Activated CD4-positive, CD25-positive, alpha-beta regulatory T cell treated with anti-CD3 and anti-CD28 coated beads, Interleukin-2, amount 50 U/mL, for 24 hours (primary cell): ENCODE measurements around the gene AUTS2.
"Not testable (repeated sequence)": the region's sequence is repeated elsewhere in the genome, so short reads cannot be mapped to it uniquely, and the experiment has no call there.

Source experiments
- ATAC-seq, 2 donors: fragments of 150-1000 bp; cut with Tn5 transposase; one replicate each; pipeline ENCODE4 v1.10.0; 2021; ENCODE audit warnings: mild to moderate bottlenecking in 1 of 2, moderate library complexity in 1 of 2

Gene AUTS2

DNA sequence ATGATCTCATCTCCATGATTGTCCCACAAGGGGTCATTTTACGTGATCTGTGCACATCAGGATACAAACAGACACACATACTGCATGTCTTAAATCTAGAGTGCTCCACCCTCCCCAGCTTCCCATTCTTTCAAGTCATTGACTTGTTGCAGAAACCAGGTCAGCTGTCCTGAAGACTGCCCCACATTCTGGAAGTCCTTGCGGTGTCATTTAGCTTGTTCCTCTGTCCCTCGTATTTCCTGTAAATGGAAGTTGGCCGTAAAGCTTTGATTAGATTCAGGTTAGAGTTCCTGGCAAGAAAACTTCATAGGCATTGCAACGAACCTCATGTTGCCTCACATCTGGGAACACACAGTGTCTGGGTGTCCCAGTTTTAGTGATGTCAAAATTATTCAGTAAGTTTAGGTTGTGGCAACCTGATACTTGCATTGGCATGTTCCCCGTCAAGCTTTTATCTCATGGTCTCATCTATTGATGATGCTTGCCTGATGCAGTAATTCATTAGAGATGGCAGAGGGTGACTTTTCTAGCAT is 1116.3 kb downstream of the AUTS2 start:
- no peak for ATAC-seq

DNA sequence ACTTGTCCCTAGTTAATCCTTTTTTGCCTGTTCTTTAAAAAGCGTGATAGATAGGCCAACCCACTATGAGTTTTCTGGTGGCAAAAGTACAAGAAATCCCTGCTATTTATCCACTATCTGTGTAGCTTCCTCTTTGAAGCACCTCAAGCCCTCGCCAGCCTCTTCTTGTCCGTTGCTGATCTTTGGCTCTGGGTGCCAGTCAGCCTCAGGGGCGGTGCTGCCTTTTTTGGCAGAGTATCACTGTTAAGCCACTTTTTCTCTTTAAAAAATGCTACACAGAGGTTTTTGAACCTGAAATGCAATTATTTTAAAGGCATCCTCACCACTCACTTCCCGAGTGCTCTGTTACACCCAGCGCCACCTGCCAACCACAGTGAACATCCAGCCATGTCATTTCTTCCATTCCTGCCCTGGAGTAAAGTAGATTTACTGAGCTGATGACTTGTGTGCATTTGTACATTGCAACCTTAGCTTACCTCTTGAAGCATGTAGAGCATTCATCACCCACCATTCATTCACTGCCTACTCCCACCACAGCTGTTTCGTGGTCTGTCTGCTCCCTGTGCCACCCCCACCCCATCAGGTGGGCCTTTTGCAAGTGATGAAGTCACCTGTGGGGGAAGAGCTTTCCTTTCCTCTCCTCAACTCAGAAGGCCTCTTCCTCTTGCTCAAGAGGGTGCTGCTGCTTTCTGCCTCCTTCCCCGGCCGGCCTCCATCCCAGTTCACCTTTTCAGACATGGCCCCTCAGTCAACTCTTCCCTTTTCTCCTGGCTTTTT is 1119.5 kb downstream of the AUTS2 start:
- ATAC-seq = no peak

DNA sequence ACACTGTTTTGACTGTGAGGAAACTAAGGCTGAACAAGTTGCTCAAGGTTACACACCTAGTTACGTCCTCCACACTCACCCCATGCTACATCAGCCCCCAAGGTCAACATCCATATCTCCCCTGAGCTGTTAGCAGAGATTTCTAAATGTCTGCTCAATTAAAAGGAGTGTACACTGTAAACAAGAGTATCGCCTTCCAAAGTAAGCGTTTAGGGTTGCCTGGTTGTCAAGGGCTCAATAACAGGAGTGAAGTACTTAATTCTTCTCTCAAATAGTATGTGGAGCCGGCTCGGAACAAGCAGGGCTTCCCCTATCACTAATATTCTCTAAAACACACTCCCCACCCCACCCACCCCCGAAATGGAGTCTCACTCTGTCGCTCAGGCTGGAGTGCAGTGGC is 1120.8 kb downstream of the AUTS2 start:
- ATAC-seq = no peak

DNA sequence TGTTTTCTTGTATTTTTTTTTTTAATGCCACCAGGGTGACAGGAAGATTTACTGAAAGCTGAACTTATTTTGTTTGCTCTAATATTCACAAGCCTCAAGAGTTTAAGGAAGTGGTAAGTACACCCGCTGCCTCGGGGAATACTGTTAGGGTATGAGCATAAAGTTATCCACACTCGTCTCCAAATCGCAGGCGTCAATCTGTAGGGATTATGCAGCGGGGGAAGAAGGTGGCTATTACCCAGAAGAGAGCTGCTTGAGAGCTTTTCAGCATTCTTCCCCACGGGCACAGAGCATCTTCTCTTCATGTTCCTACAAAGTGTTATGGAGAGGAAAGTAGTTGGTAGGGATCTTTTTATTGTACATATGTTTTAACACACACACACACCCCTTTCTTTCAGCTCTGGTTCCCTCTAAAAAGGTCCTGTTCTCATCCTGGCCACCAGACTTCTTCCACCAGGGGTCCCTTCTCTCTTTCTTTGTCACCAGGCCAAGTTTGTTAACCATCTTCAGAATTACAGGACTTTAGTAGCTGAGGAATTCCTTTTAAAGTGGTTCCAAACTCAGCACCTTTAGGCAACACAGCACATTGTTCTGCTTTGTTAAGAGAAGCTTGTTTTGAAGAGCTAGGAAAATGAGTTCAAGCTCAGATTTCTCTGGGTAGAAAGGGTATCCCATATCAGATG is 1122.1 kb downstream of the AUTS2 start:
- no peak for ATAC-seq

DNA sequence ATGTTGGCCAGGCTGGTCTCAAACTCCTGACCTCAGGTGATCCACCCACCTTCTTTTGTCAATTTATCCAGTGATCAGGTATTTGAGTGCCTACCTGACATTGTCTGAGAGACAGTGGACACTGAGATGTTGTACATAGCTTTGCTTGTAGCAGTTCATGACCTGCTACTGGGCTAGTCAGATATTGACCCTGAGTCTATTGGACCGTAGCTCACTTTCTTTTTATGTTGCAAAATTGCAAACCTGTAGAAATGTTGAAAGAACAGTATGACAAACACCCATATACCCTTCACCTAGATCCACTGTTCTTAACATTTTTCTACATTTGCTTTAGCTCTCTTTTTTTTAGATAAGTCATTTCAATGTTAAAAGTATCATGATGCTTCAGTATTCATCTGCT is 1123.2 kb downstream of the AUTS2 start:
- no peak for ATAC-seq

DNA sequence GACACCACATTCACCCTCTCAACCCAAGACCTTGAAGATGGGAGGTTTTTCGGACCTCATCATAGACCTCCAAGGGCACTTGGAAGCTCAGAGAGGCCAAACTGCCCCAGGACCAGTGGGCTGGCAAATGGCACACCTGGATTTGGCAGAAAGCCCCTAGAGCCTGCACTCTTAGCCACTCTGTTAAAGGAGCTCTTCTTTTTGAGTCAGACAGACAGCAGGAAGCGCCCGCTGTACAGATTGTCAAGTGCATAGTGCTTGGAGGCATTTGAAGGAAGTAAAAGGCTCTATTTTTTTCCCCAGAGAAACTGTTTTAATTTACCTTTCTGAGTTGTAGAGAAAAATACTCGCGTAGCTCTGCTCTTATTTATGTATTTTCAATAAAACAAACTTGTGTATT is 1125.1 kb downstream of the AUTS2 start:
- no peak for ATAC-seq

DNA sequence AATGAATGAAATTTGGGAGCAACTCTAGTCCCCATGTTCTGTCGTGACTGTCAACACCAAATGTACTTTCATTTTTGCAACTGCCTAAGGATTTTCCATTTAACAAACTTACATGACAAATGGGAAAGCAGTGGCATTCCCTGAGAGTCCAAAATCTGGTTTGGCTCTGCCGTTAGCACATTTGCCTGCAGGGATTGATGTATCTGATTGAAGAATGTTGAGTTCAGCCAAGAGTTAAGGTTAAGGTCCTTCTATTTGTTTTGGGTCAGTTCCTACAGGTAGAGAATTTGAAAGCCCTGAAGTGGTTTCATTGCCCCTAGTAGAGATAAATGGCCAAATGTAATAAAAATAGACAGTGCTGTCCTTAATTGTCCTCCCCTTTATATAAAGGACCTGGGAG is 1127.2 kb downstream of the AUTS2 start:
- ATAC-seq = no peak

DNA sequence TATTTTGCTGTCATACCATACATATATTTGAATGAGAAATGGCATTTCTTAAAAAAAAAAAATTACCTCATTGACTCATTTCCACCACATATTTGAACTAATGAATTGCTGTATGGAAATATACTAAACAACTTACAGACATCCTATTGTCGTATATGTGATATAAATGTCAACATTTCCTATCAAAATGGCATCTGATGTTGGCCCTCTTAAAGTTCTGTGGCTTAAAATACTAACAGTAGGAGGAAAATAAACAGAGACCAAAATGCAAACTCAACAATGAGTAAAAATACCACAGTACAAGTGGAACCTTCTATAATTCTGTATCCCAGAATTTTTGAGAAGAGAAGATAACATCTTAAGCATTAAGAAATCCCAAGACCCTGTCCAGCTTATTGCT is 1128.0 kb downstream of the AUTS2 start:
- no peak for ATAC-seq

DNA sequence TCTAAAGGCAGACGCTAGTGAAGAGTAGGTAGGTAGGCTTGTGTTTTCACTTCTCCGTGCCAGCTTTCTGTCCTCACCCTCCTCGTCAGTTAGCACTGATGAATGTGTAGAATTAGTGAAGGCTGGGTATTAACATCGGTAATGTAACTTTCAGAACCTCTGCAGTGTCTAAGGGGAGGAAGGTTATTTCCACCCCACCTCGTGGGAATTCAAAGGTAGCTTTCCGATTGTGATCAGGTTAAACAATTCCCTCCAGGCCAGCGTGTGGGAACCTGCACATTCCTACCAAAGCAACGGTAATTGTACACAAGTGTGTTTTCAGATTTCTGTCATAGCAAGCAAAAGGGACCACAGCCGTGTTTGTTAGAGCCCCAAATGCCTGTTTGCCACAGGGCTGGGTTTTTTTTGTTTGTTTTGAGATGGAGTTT is 1128.7 kb downstream of the AUTS2 start:
- no peak for ATAC-seq

DNA sequence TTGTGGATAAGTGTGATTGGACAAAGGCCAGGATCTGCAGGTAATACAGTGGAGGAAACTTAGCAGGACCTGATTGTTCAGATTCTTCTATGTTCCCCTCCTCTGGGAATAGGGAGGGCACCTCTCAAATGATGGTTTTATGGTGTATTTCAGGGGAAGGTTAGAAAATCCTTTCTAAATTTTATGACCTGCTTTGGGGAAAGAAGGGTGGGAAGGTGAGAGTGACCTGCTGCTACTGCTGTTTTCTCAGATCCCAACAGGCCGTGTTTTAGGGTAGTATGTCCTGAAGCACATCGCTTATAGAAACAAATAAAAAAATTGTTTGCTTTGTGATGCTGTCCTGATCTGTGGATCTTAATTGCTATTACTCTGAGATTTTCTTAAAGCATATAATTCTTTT is 1129.6 kb downstream of the AUTS2 start:
- no peak for ATAC-seq

DNA sequence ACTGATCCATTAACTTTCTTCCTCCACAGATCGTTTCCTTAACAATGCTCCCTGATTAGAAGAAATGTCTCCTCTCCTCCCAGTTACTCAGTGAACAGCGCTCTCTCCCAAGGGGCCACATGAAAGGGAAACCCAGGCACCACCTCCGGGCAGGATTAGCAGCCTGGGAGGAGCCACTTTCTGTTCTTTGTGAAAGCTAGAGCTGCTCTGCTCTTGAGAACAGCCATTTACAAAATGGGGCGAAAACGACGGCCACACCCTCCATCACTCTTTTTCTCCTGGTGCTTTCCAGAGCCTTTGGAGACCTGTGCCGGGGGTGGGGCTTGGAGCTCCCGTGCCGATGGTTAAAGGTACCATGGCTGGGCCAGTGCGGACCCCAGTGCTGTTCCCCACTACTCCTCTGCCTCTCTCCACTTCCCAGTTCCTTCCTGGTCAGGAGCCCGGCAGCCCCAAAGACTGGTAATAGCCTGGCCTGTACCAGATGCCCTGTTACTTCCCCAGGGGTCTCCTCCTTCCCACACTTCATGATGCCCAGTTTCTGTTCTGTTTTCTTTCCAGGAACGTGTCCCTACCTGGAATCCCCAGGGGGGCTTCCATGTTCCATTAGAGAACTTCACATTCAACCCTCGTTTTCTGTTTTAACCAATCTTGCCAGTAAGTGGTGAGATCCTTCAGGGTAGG is 1130.7 kb downstream of the AUTS2 start:
- peak in 1 of 2 donors; percentile 17 for ATAC-seq

DNA sequence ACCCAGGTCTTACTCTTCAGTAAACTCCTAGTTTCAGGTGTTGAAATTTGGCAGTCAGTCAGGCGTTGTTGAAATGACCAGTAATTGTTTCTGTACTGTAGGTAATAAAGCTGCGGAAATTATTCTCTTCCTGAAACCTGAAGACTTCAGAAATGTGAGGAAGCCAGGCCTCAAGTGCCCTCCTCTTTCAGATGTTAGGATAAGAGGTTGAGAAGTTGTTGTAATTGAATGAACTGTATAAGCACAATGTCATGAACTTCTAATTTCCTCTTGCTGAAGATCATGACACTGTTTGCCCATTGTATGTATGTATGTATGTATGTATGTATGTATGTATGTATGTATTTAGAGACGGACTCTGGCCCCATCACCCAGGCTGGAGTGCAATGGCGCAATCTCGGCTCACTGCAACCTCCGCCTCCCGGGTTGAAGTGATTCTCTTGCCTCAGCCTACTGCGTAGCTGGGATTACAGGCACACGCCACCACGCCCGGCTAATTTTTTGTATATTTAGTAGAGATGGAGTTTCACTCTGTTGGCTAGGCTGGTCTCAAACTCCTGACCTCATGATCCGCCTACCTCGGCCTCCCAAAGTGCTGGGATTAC is 1131.4 kb downstream of the AUTS2 start:
- ATAC-seq = not testable (repeated sequence)

DNA sequence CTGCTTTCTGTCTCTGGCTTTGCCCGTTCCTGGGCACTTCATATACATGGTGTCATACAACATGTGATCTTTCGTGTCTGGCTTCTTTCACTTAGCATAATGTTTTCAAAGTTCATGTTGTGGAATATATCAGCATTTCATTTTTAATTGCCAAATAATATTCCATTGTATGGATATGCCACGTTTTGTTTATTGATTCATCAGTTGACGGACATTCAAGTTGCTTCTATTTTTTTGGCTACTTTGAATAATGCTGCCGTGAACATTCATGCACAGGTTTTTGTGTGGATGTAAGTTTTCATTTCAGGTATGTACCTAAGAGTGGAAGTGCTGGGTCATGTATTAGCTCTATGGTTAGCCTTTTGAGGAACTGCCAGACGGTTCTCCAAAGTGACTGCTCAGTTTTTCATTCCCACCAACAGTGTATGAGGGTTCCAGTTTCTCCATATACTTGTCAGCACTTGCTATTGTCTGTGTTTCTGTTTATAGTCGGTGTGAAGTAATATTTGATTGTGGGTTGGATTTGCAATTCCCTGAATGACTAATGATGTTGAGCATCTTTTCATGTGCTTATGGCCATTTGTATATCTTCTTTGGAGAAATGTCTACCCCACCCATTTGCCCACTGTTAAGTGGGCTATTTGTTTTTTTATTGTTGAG is 1132.3 kb downstream of the AUTS2 start:
- no peak for ATAC-seq

DNA sequence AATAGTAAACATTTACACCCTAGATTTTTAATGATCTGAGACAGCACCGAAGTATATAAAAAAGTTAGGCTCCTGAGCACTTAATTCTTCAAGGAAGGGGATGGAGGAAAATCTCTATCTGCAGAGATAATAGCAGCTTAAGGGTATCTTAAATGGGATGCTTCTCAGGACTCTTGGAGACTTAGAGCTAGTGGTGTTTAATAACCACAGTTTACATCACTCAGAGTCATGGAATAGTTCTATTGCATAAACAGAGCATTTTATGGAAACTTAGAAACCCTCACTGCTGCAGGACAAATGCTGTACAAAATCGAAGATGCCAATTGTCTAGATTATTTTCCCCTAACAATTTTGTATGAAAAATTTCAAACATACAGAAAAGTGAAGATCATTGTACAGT is 1134.8 kb downstream of the AUTS2 start:
- no peak for ATAC-seq

DNA sequence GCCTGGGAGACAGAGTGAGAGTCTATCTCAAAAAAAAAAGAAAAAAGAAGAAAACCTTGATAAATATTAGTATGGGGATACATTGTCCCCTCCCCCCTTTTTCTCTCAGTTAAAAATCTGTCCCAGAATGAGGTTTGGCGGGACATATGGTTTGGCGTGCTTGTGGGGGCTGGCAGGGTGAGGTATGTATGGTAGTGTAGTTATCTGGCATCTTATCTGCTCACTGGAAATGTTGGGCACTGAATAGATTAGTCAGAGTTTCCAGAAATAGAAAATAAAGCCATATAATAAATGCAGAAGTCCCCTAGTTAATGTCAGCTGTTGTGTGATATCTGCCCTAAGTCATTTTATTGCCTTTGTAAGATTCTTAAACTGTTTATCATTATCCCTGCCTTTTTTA is 1136.1 kb downstream of the AUTS2 start:
- no peak for ATAC-seq

DNA sequence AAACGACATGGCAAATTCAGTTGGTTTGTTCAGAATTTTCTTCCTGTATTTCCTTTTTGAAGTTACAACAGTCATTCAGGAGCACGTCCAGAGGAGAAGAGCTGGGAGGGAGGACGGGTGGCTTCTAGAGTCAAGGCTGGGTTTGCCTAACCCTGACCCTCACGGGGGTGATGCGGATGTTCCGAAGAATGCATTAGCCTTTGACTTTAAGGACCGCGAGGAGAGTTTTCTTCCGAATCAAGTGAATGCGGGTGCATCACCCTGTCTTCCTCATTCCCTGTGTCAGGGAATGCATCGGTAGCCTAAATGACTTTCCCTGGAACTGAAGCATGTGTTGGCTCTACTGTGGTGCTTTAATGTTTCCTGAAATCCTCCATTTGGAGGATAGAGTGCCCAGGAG is 1137.0 kb downstream of the AUTS2 start:
- no peak for ATAC-seq

DNA sequence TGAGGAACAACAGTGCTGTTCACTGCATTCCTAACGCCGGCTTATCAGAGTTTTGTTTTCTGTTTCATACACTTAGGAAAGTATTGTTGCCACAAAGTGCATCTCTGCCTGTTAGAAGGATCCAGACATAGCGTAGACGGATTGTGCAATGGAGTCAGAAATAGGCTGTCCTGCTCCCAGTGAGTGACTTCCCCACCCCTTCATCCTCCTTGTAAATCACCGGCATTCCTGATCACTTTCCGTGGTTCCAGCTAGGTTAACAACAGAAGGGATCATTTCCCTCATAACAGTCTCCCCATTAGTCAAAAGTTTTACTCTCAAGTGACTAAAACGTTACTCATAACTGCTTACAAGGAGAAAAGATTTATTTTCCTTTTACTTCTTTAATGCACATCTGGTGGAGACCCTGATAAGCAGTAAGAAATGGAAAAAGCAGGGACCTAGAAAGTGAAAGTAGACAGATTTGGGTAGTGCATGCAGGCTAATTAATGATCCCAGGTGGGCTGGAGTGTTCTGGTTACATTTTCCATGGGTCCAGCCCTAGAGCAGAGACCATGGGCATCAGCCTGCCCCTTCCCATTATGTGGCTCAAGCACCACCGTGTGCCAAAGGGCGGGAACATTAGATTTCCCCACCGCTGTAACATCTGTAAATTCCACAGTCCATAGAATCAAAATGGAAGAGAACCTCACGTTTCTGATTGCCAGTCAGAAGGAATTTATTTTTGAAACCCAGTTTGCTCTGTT is 1138.6 kb downstream of the AUTS2 start:
- ATAC-seq = no peak

DNA sequence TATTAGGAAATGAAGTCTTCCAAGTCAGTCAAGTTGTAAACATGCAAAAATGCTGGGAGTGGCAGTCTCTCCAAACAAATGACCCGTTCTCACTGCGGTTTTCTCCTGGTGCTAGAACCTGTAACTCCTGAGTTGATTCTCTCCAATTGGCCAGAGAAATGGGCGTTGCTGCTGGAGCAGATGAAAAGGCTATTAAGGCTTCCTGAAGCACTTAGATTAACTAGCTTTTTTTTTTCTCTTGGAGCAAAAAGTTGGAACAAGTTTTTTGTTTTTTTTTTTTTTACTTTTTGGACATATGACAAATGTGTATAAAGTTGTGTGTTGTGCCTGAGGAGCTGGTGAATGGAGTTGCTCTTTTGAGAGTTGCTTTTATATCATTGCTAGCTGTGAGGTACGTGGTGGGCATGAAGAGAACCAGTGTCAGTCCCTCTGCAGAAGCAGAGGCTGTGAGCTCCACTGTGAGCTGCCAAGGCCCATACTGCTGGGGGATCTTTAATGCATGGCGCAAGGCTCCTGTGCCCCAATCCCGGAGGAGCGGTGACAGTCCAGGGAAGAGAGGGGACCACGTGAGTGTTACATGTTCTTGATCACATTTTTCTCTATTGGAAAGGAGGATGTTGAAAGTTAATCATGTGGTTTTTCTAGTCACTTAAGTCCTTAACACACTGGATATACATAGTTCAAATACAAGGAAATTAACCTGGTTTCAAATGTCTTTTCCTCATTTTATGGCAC is 1140.0 kb downstream of the AUTS2 start:
- ATAC-seq = no peak

DNA sequence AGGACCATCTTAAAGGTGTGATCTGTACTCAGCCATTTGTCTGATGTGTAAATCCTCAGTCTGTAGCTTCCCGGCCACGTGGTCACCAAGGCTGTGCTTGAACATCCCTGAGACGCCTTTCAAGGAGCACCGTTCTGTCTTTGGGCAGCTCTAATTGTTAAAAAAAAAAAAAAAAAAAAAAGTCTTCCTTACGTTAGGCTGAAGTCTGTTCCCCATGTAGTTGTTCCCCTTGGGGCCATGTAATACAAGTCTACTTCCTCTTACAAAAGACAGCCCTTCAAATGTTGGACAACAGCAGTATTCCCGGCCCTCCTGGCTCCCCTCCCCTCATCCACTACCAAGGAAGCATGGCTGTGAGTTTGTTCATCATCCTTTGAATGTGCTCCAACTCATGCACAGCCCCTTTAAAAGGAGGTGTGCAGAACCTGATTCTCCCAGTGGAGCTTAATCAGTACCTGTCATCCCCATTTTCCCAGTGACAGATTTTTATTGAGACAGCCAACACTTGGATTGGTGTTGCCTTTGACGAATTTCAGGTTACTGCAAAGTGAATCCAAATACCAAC is 1141.5 kb downstream of the AUTS2 start:
- ATAC-seq = no peak

DNA sequence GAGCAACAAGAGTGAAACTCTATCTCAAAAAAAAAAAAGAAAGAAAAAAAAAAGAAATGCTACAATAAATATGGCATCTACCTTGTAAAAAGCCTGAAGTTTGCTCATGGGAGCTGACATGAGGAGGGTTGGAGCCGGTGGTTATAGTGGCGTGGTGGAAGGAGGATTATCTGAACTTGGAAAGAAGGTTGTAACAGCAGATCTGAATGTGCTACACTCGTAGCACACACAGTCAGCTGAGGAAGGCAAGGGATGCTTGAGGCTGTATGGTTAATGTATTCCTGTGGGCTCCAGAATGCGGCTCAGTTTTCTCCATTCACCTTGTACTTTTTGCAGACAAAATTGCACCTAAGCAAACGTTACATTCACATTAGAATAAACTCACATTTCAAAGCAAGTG is 1143.4 kb downstream of the AUTS2 start:
- ATAC-seq = no peak
